CD4-positive, alpha-beta T cell treated with Interleukin-15 for 1 hour (primary cell): Measurements from ENCODE around the gene GNA14.
"Not testable (repeated sequence)": the region's sequence is repeated elsewhere in the genome, so short reads cannot be mapped to it uniquely, and the experiment has no call there.

Experiments
- DNase-seq: peaks from one replicate; pipeline ENCODE4 v3.0.0-alpha.2; 2020

The GNA14 gene

GRCh38 chr9:77531400-77531799 is 116.7 kb downstream of the GNA14 start:
- DNase-seq = no peak

- no peak for DNase-seq
Measured at GRCh38 chr9:77523891-77524290, 124.2 kb downstream of the GNA14 start.

- DNase-seq = no peak
Measured at GRCh38 chr9:77521091-77521490, 127.0 kb downstream of the GNA14 start.

- DNase-seq = no peak
Measured at GRCh38 chr9:77518688-77519087, 129.4 kb downstream of the GNA14 start.

GRCh38 chr9:77516781-77517180 is 131.3 kb downstream of the GNA14 start:
- DNase-seq = no peak

- DNase-seq = no peak
Measured at GRCh38 chr9:77514886-77515711, 133.0 kb downstream of the GNA14 start.

GRCh38 chr9:77513457-77513856 is 134.7 kb downstream of the GNA14 start:
- no peak for DNase-seq

GRCh38 chr9:77512876-77513275 is 135.2 kb downstream of the GNA14 start:
- no peak for DNase-seq

- no peak for DNase-seq
Measured at GRCh38 chr9:77511525-77511924, 136.6 kb downstream of the GNA14 start.

GRCh38 chr9:77510666-77511065 is 137.5 kb downstream of the GNA14 start:
- DNase-seq = no peak

- DNase-seq = no peak
Measured at GRCh38 chr9:77508396-77508795, 139.7 kb downstream of the GNA14 start.

GRCh38 chr9:77507212-77507961 is 140.7 kb downstream of the GNA14 start:
- DNase-seq = no peak

GRCh38 chr9:77505232-77505631 is 142.9 kb downstream of the GNA14 start:
- DNase-seq = no peak

GRCh38 chr9:77502568-77502967 is 145.6 kb downstream of the GNA14 start:
- no peak for DNase-seq

- DNase-seq = no peak
Measured at GRCh38 chr9:77498891-77499290, 149.2 kb downstream of the GNA14 start.

- DNase-seq = no peak
Measured at GRCh38 chr9:77497322-77498198, 150.6 kb downstream of the GNA14 start.

GRCh38 chr9:77495834-77496671 is 152.1 kb downstream of the GNA14 start:
- no peak for DNase-seq

GRCh38 chr9:77490279-77490678 is 157.8 kb downstream of the GNA14 start:
- DNase-seq = not testable (repeated sequence)

GRCh38 chr9:77489405-77490163 is 158.5 kb downstream of the GNA14 start:
- DNase-seq = not testable (repeated sequence)

GRCh38 chr9:77488439-77489126 is 159.5 kb downstream of the GNA14 start:
- DNase-seq = no peak

- DNase-seq = no peak
Measured at GRCh38 chr9:77486968-77487367, 161.2 kb downstream of the GNA14 start.
